ENCODE results near the gene RASA3.

- TF ChIP-seq CTCF (IDR thresholded peaks at IDR 0.05; ENCODE audit: low read length) = no peak
- no peak for TF ChIP-seq EZH2 (optimal IDR thresholded peaks at IDR 0.05; ENCODE audit: low read depth, low read length)
- no peak for TF ChIP-seq EZH2phosphoT487 (IDR thresholded peaks at IDR 0.05; ENCODE audit: low read length)
Measured at GRCh38 chr13:114089341-114089740, 43.1 kb downstream of the RASA3 start.

Data from MM.1S (cell line).